Measurements from ENCODE around the gene ADAM12. TPM values are rescaled to one million over a fixed set of nuclear protein-coding genes. Genes with fewer than 3 reads are reported as not detected.
A peak's percentile ranks its signal among the peaks of the same experiment; 100 is the strongest.
"Not testable (repeated sequence)": the region's sequence is repeated elsewhere in the genome, so short reads cannot be mapped to it uniquely, and the experiment has no call there.

The ADAM12 gene
- total RNA-seq, 1 experiment from 2014 or later, result 76.1 TPM

DNA sequence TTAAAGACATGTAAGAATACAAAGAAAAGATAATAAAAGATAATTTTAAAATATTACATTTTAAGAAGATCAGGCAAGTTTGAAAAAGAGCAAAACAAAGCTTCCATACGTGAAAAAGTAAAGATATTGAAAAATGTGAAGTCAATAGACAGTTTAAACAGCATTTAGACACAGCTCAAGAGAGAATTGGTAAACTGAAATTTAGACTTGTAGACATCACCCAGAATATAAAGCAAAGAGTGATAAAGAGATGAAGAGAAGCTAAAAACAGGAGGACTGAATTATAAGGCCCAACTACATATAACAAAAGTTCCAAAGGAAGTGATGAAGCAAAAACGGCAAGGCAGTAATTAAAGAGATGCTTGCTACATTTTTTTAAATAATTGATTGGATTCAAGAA is 13.8 kb downstream of the ADAM12 start:
- no peak for DNase-seq (ENCODE audit: low read depth)

DNA sequence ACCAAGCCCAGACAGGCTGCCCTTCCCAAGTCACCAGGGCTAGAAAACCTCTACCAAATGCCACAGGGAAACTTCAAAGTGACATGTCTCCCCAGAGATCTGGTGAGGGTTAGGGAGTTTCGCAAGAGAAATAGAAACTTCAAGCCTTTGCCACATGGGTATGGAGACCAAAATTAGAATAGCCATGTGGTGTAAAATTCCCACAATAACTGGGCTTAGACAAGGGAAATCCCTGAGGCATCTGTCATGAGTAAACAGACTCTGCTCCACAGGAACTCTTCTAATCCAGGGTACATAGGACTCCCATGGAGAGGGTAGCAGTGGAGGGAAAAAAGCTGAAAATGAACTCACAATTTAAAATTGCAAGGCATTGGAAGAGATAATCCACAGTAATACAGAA is 14.3 kb downstream of the ADAM12 start:
- DNase-seq (ENCODE audit: low read depth), result peak; percentile 90

DNA sequence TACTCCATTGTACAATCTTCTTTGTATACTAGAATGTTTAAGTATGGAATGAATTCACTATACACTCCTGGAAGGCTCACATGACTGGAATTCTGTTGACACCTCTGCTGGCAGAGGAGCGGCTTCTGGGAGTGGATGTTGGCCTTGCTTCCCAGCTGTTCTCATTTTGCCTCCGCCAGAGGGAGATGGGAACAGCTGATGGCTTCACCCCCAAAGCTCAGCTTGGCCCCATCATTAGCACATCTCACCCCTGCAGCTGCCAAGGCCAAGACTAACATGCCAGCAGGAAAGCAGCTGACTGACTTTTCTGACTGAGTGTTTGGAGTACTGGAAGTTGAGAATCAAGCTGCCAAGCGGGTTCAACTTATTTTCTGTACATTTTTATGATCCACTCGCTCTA is 15.1 kb downstream of the ADAM12 start:
- no peak for DNase-seq (ENCODE audit: low read depth)

- DNase-seq (ENCODE audit: low read depth), result no peak
Observed at GRCh38 chr10:126372396-126372795, 15.9 kb downstream of the ADAM12 start.

GRCh38 chr10:126369125-126369710 is 19.1 kb downstream of the ADAM12 start:
- no peak for DNase-seq (ENCODE audit: low read depth)

DNA sequence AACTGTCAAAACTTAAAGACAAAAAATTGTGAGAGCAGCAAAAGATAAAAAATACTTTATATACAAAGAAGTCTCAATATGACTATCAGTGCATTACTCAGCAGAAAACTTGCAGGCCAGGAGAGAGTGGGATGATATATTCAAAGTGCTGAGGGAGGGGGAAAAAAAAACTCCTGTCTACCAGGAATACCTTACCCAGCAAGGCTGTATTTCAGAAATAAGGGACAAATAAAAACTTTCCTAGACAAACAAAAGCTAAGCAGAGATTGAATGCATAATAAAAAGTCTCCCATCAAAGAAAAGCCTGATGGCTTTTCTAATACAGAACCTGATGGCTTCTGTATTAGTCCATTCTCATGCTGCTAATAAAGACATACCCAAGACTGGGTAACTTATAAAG is 31.1 kb downstream of the ADAM12 start:
- no peak for DNase-seq (ENCODE audit: low read depth)

DNA sequence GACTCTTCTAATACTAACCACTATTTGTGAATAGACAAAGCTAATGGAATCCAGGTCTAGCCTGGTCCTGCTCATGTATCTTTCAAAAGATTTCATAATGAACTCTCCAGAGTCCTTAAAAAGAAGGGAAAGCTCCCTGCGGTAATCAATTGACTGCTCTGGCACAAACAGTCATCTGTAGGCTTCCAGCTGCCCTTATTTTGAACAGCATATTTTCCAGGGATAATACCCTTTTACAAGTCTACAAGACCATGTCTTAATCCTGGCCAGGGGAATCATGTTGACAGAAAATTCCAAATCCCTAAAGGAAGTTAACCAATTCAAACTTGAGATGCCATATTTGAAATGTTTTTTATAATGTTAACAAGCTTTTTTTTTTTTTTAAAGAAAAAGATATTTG is 34.6 kb downstream of the ADAM12 start:
- DNase-seq (ENCODE audit: low read depth), result no peak

- DNase-seq (ENCODE audit: low read depth), result no peak
Observed at GRCh38 chr10:126352453-126352852, 35.8 kb downstream of the ADAM12 start.

DNA sequence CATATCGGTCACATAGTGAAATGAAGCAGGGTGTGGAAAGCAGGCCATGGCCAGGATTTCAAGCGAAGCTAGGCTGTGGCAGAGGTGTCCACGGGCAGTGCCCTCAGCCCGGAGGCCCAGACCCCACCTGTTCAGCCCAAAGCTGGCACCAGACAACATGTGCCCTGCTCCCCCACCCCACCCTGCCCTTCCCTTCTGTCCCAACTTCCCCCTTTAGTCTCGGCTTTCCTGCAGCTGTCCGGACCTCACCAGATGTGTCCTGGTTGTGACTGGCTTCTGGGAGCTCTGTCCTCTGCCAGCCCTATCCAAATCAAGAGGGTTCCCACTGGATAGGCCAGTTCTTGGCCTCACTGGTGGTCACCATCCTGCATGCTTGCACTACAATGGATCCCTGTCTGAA is 37.3 kb downstream of the ADAM12 start:
- DNase-seq (ENCODE audit: low read depth), result no peak

GRCh38 chr10:126350216-126350992 is 37.9 kb downstream of the ADAM12 start:
- DNase-seq (ENCODE audit: low read depth), result peak; percentile 100

DNA sequence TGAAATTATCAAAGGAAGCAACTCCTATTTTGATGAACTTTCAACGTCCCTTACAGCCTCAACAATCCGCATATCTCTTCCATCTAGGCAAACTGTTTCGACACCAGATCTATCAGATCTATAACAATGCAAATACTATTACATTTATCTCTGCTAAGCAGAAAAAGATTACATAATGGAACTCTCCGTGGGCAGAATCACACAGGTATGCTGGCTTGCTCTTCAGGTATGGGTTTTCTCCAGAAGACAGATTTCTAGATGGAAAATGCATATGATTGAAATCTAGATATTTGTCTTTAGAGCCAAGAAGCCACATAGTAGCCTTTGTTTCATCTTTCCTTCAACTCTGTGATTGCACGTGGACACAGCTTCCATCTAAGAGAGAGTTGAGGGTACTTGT is 38.6 kb downstream of the ADAM12 start:
- no peak for DNase-seq (ENCODE audit: low read depth)

DNA sequence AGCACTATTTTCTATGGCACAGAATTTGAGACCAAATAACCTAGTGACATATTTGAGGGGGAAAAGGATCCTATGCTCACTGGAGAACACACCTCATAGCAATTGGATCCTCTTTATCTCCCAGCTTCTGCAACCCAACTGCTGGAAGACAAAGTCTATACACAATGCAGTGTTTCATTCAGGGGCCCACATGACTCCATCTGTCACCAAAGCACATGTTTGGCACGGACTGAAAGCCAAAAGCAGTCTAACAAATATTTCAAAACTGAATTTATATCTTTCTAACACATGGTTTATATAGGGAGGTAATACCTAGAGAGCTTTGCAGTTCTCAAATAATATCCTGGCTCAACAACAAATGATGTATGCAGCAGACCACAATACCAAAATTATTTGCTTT is 39.2 kb downstream of the ADAM12 start:
- DNase-seq (ENCODE audit: low read depth), result no peak

DNA sequence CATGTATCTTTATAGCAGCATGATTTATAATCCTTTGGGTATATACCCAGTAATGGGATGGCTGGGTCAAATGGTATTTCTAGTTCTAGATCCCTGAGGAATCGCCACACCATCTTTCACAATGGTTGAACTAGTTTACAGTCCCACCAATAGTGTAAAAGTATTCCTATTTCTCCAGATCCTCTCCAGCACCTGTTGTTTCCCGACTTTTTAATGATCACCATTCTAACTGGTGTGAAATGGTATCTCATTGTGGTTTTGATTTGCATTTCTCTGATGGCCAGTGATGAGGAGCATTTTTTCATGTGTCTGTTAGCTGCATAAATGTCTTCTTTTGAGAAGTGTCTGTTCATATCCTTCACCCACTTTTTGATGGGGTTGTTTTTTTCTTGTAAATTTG is 44.8 kb downstream of the ADAM12 start:
- not testable (repeated sequence) for DNase-seq (ENCODE audit: low read depth)

DNA sequence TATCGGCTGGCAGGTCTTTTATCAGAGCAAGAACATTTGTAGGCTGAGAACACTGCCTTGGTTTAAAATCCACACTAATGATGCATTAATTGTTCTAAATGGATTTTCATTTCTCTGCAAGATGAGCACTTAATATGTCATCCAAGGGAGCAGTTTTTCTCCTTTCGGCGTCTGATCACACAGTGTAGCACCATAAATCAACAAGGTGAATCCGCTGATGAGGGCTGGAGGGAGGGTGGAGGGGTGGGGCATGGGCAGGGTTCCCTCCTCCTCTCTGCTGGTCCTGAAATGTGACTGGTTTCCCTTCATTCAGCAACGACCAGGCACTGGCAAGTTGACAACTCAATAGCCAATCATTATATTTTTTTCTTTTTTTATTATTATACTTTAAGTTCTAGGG is 45.6 kb downstream of the ADAM12 start:
- no peak for DNase-seq (ENCODE audit: low read depth)

GRCh38 chr10:126341491-126341890 is 46.8 kb downstream of the ADAM12 start:
- no peak for DNase-seq (ENCODE audit: low read depth)

GRCh38 chr10:126337251-126337810 is 50.9 kb downstream of the ADAM12 start:
- DNase-seq (ENCODE audit: low read depth), result no peak

GRCh38 chr10:126336801-126337200 is 51.5 kb downstream of the ADAM12 start:
- no peak for DNase-seq (ENCODE audit: low read depth)

DNA sequence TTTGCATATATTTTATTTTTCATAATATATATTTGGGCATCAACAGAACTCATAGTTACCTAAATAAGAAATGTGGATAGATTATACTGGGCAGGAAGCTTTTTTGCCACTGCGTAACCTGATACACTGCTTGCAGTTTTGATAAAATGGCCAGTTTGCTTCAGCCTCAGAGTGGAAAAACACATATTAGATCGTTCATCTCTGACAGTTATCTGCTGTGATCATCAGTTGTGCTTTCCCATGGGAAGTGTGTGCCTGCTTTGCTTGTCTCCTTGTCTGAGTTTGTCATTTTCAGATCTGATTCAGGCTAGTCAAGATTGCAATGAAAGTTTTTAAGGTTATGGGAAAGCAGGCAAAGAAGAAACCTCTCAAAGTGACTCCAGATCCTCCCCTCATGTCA is 54.0 kb downstream of the ADAM12 start:
- peak; percentile 23 for DNase-seq (ENCODE audit: low read depth)

GRCh38 chr10:126332576-126332975 is 55.7 kb downstream of the ADAM12 start:
- no peak for DNase-seq (ENCODE audit: low read depth)

GRCh38 chr10:126331101-126331500 is 57.2 kb downstream of the ADAM12 start:
- DNase-seq (ENCODE audit: low read depth), result peak; percentile 75

DNA sequence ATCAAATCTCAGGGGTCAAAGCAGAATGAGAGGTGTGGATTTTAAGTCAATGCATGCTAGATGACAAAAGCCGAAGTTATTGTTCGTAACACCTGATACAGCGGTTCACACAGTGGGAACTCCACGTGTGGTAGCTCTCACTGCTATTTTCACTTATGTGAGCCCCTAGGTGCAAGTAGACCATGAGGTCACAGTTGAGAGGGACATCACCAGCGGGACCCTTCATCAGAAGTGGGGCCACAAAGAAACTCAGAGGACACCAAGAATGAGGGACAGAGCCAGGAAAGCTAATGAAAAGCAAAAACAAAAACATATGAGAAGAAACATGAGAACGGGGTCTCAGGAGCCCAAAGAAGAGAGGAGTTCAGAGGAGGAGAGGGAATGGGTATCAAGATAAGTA is 63.5 kb downstream of the ADAM12 start:
- no peak for DNase-seq (ENCODE audit: low read depth)

- no peak for DNase-seq (ENCODE audit: low read depth)
Observed at GRCh38 chr10:126321440-126321839, 66.8 kb downstream of the ADAM12 start.

GRCh38 chr10:126317751-126318150 is 70.5 kb downstream of the ADAM12 start:
- no peak for DNase-seq (ENCODE audit: low read depth)

Data from M059J (cell line).